NAMALWA (cell line): ENCODE measurements around the gene ADGRF1.

ENCODE experiments used
- DNase-seq: peaks from one replicate; pipeline ENCODE4 v3.0.0-alpha.2; 2015; ENCODE audit warnings: low spot score

ADGRF1 gene

GRCh38 chr6:46979206-46979605, 62.9 kb downstream of the ADGRF1 start:
- DNase-seq = no peak

- DNase-seq = no peak
These were observed 67.3 kb downstream of the ADGRF1 start for GRCh38 chr6:46974786-46975185.

DNA sequence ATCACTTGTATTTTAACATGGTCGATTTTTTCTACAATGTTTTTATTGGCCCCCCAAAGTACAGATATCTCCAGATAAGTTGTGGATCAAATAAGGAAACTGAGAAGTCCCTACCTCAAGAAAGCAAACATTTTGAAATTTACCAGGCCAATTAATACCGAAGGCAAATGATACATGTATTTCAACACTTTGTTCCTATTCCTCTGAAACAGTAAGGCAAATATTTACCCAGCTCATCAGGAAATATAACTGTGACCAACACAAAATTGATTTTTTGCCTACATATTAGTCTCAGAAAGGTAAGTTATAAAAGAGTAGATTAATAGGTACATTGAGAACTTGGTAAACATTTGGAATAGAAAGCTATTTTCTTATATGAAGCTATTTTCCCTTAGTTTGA, 69.1 kb downstream of the ADGRF1 start:
- no peak for DNase-seq

DNA sequence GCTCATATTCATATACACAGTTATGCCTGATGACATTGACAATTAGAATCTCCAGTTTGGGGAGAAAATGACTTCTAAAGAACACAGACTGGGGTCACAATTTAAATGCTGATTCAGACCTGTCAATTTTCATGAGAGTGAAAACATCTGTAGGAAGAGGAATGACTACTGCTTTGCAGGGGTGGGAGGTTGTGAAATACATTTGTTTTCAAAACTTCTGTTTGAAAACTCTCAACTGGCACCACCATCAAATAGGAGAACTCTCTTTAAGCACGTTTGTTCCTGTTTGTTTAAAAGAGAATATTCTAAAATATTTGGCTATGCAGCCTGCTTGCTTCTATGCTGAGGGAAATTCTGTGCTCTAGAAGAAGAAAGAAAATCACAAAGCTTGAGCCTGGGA, 69.6 kb downstream of the ADGRF1 start:
- no peak for DNase-seq

DNA sequence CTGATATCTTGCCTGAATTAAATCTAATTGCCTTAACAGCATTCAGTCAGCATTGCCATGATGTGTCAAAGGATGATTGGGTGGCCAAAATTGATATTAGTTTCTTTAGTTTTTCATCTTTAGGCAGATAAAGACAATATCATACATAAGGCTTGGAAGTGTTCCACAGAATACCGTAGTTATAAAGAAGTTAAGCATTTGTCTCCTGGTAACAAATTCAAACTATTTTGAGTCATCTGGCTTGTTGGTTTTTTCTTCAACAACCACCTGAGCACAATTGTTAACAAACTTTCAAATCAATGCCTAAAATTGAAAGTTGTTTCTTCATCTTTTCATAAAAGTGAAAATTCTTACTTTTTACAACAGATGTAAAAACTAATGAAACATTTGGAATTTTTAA, 72.9 kb downstream of the ADGRF1 start:
- no peak for DNase-seq

- no peak for DNase-seq
These were observed 74.2 kb downstream of the ADGRF1 start for GRCh38 chr6:46967826-46968349.

DNA sequence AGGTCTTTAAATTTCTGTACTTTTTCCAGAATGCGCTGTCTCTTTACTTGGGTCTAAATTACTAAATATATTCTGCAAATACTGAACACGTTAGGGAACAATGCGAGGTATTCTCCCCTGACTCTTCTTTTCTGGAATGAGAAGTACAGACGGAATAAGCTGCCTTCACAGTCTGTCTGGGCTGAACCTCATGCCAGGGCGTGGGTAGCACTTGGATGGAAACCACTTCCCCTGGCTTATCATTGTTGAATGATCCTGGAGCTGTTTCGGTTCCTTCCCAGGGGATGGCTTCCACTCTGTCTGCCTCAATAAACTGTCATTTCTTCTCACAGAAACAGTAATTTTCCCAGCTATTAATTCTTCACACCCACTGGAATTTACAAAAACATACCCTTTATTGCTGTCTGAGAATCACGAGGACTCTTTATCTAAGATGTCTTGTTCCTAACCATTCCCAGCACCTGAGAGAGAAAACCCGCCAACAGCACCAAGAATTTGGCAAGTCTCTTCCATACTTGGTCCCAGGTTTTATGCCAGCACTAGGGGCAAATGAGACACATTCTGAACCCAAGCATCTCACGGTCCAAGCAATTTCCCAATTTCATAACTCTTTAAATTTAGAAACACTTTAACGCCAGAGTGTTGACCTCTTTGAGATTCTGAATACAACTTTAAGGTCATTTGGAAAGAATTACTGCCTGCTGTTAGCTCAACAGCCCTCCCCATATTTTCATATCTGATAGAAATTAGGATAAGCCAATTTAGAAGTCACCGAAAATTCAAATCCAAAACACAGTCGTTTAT, 77.2 kb downstream of the ADGRF1 start:
- DNase-seq = no peak

GRCh38 chr6:46963626-46964025, 78.5 kb downstream of the ADGRF1 start:
- DNase-seq = no peak

- DNase-seq = no peak
These were observed 79.1 kb downstream of the ADGRF1 start for GRCh38 chr6:46963039-46963438.

DNA sequence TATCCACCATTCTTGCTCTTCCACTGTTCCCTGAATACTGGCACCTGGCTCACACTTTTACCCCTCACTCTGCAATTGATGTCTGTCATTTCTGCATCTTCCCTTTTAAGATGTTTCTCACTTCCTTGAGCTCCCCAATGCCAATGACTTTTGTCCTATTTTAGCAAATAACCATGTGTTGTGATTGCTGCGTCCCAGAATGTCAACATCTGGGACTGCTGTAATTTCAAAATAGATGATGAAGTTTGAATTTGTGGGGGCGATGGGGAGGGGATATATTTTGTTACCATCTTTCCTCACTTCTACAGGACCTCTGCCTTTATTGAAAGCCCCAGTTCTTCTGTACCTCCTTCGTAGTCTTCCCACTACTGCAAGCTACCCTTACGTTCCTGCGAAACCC, 80.4 kb downstream of the ADGRF1 start:
- DNase-seq = no peak

DNA sequence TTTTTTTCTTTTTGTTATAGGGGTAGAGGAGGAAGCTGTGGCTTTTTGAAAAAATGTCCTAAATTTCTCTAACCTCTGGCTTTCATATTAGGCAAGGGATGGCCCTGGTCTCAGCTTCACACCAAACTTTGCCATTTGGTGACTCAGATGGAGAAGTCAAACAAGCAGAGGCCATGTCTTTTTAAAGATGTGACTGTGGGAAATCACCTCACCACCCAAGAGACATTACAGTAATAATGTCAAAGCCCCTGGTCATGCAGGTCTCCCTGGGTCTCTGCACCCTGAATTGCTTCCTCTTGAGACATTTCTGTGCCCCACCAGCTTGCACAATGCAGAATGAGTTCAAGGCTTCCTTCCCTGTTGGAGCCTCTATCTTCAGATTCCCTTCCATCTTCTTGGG, 80.9 kb downstream of the ADGRF1 start:
- DNase-seq = no peak

DNA sequence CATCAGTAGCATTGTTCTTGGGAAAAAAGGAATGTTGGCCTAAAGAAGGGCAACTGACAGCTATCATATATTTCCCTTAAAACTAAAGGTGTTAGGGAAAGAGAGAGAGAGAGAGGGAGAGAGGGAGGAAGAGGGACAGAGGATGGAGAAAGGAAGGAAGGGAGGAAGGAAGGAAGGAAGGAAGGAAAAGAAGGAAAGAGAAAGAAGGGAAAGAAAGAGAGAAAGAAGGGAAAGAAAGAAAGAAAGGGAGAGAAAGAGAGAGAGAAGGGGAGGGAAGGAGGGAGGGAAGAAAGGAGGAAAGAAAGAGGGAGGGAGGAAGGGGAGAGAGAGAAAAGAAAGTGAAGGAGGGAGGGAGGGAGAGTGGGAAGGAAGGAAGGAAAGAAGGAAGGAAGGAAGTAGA, 82.7 kb downstream of the ADGRF1 start:
- no peak for DNase-seq

GRCh38 chr6:46956409-46956808, 85.7 kb downstream of the ADGRF1 start:
- no peak for DNase-seq

DNA sequence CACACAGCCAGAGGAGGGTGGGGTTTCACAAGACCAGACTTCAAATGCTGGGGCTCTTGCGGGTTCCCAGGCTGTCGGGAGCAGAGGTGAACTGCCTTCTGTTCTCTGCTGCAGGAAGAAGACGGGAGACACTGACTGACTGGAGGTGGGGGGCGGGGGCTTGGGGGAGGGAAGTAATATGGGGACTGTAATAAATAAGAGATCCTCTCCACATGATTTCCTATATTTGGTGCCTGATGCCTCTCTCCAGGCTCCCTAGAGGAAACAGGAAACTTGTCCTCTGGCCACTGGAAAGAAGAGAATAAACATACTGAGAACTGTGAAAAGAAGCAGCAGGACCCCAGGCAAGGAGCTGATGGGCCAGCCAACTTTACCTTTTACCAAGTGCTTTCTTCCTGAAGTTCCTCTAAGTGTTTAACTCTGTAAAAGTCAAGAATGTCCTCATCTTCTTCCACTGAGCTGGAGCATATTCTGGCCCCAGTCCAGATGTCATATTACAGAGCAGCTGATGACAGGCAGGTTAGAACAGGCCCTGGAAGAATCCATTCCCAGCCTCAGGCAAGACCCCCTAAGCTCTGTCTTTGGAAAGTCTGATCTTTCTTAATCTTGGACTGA, 87.2 kb downstream of the ADGRF1 start:
- no peak for DNase-seq

- no peak for DNase-seq
These were observed 88.2 kb downstream of the ADGRF1 start for GRCh38 chr6:46953921-46954320.

DNA sequence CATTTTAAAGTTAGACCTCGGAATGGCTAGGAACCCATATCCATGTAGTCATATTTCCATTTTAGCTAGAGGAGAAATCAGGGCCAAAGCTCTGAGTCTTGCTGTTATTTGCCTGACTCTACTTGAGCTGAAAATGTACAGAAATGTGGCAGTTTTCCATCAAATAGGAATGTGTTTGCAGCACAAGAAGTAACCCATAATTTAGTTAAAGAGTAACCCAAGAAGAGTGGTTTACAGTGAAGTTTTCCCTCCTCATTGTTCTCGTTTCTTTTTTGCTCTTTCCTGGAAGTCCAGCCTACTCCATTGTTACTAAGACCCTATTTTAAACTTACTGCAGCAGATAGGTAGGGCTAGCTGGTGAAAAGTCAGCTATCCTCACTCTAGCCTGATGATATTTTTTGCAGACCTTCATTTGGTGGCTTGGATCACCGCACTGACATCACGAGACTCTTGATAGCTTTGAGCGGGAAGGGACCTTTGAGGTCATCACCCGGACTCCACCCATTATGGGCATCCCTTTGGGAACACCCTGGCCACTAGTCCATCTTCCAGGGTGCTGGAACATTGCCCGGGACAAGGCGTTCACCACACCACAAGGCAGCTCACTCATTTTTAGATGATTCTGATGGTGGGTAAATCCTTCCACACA, 92.4 kb downstream of the ADGRF1 start:
- no peak for DNase-seq

GRCh38 chr6:46948699-46949098, 93.4 kb downstream of the ADGRF1 start:
- DNase-seq = no peak
